GM19467 (cell line): ENCODE measurements around the gene VSIR.
A peak's percentile ranks its signal among the peaks of the same experiment; 100 is the strongest.

ENCODE experiments used
- ATAC-seq: cut with Tn5 transposase; IDR thresholded peaks from one replicate; pipeline ENCODE4 v1.9.1; 2021; ENCODE audit warnings: mild to moderate bottlenecking, moderate library complexity; ENCODE audit not compliant: unreplicated experiment

The VSIR gene

GRCh38 chr10:71783917-71784678, 10.8 kb upstream of the VSIR start:
- ATAC-seq, result no peak

- no peak for ATAC-seq
Observed at GRCh38 chr10:71782917-71783490, 9.7 kb upstream of the VSIR start.

GRCh38 chr10:71782221-71782916, 9.0 kb upstream of the VSIR start:
- no peak for ATAC-seq

- no peak for ATAC-seq
Observed at GRCh38 chr10:71780719-71781118, 7.4 kb upstream of the VSIR start.

- ATAC-seq, result no peak
Observed at GRCh38 chr10:71780156-71780555, 6.8 kb upstream of the VSIR start.

- ATAC-seq, result no peak
Observed at GRCh38 chr10:71779641-71780040, 6.3 kb upstream of the VSIR start.

GRCh38 chr10:71778071-71778825, 4.9 kb upstream of the VSIR start:
- ATAC-seq, result no peak

GRCh38 chr10:71777213-71777985, 4.1 kb upstream of the VSIR start:
- no peak for ATAC-seq

- ATAC-seq, result no peak
Observed at GRCh38 chr10:71776481-71776925, 3.2 kb upstream of the VSIR start.

- no peak for ATAC-seq
Observed at GRCh38 chr10:71774916-71775702, 1.8 kb upstream of the VSIR start.

- no peak for ATAC-seq
Observed at GRCh38 chr10:71772832-71773220, 494 bp downstream of the VSIR start.

GRCh38 chr10:71771821-71772617, 1.3 kb downstream of the VSIR start:
- ATAC-seq, result no peak

- ATAC-seq, result no peak
Observed at GRCh38 chr10:71771204-71771603, 2.1 kb downstream of the VSIR start.

GRCh38 chr10:71770789-71771188, 2.5 kb downstream of the VSIR start:
- ATAC-seq, result no peak

GRCh38 chr10:71770255-71770654, 3.1 kb downstream of the VSIR start:
- no peak for ATAC-seq

GRCh38 chr10:71769279-71769823, 4.0 kb downstream of the VSIR start:
- peak; percentile 9 for ATAC-seq

- ATAC-seq, result no peak
Observed at GRCh38 chr10:71767420-71768035, 5.8 kb downstream of the VSIR start.

GRCh38 chr10:71766717-71767419, 6.5 kb downstream of the VSIR start:
- no peak for ATAC-seq
